Endothelial cell of umbilical vein (primary cell): ENCODE results near the gene GPRC5D. TPM values are rescaled to one million over a fixed set of nuclear protein-coding genes. Genes with fewer than 3 reads are reported as not detected.

ENCODE experiments used
- BruUV-seq: library from RNA; stranded (reverse); fragments of 400-500 nt; replicated peaks from 2 replicates; lab custom pipeline; 2021; lab: Mats Ljungman, UMichigan
- CTCF ChIA-PET: fragments of 300-600, 350-600 bp; sonication (Branson Sonifier 250); formaldehyde crosslinking; loops from one replicate; lab custom pipeline; 2021; ENCODE audit warnings: antibody characterized with exemption, inconsistent platforms; lab: Charles Lee
- POLR2A ChIA-PET: fragments of 300-600, 350-600 bp; sonication (Branson Sonifier 250); formaldehyde crosslinking; loops from one replicate; lab custom pipeline; 2021; ENCODE audit warnings: antibody characterized with exemption, inconsistent platforms; lab: Charles Lee
- DNase-seq: peaks from one replicate; pipeline ENCODE4 v3.0.0-alpha.2; 2011; ENCODE audit warnings: low read depth, low spot score
- FAIRE-seq: peaks from 2 replicates; lab custom pipeline; 2011; peaks lifted over from hg19 to GRCh38; lab: Jason Lieb, UNC
- H2AFZ ChIP-seq: 2 replicates; pipeline ENCODE4 v1.6.0; 2012; ENCODE audit warnings: low read depth, low read length, control low read depth, inconsistent platforms
- H3K27ac ChIP-seq: 2 replicates; pipeline ENCODE4 v1.5.1; 2011; ENCODE audit warnings: low read depth, mild to moderate bottlenecking, control low read depth, low read length, moderate library complexity; ENCODE audit not compliant: insufficient read depth
- H3K27me3 ChIP-seq, 2 experiments: 2 replicates each; pipeline versions ENCODE4 v1.6.0 to v1.6.1; 2011; ENCODE audit warnings: low read length in 2 of 2, mixed read lengths in 1 of 2; ENCODE audit not compliant: control insufficient read depth in 2 of 2, insufficient read depth in 2 of 2
- H3K36me3 ChIP-seq, 2 experiments: 2 replicates in 1 of 2; 3 replicates in 1 of 2; pipeline ENCODE4 v1.5.1; 2011; ENCODE audit warnings: low read length in 2 of 2, mild to moderate bottlenecking in 1 of 2, moderate library complexity in 1 of 2; ENCODE audit not compliant: control insufficient read depth in 2 of 2, insufficient read depth in 2 of 2; ENCODE audit errors: extremely low read depth in 1 of 2
- H3K4me1 ChIP-seq: 3 replicates; pipeline ENCODE4 v1.5.1; 2011; ENCODE audit warnings: mild to moderate bottlenecking, low read length; ENCODE audit not compliant: control insufficient read depth, insufficient read depth; ENCODE audit errors: extremely low read depth
- H3K4me2 ChIP-seq: 2 replicates; pipeline ENCODE4 v1.6.1; 2011; ENCODE audit warnings: low read length, control low read depth, mixed read lengths; ENCODE audit not compliant: insufficient read depth
- H3K4me3 ChIP-seq, 3 experiments: fragments of 200-600 bp in 1 of 3; sonication (generic), shearing (Covaris generic) in 1 of 3; replicated peaks in 1 of 3; 2 replicates each; pipeline ENCODE4 v1.5.1; 2011 to 2016; ENCODE audit warnings: control low read depth in 3 of 3, low read length in 3 of 3, mild to moderate bottlenecking in 2 of 3, inconsistent platforms in 1 of 3, low read depth in 1 of 3, moderate library complexity in 1 of 3; ENCODE audit not compliant: insufficient read depth in 1 of 3
- H3K79me2 ChIP-seq: 2 replicates; pipeline ENCODE4 v1.6.0; 2012; ENCODE audit warnings: low read length, inconsistent platforms; ENCODE audit not compliant: control insufficient read depth, insufficient read depth
- H3K9ac ChIP-seq: replicated peaks from 2 replicates; pipeline ENCODE3; 2011; ENCODE audit warnings: low read length, control low read depth; ENCODE audit not compliant: insufficient read depth; ENCODE audit errors: extremely low read depth
- H3K9me1 ChIP-seq: replicated peaks from 3 replicates; pipeline ENCODE4 v1.6.0; 2011; ENCODE audit warnings: mild to moderate bottlenecking, low read length; ENCODE audit not compliant: control insufficient read depth, insufficient read depth; ENCODE audit errors: extremely low read depth
- H3K9me3 ChIP-seq: replicated peaks from 2 replicates; pipeline ENCODE4 v1.5.1; 2012; ENCODE audit warnings: low read length, inconsistent platforms; ENCODE audit not compliant: control insufficient read depth, insufficient read depth
- H4K20me1 ChIP-seq: replicated peaks from 2 replicates; pipeline ENCODE3; 2011; ENCODE audit warnings: mild to moderate bottlenecking, low read length; ENCODE audit not compliant: control insufficient read depth, insufficient read depth; ENCODE audit errors: extremely low read depth
- CTCF ChIP-seq, 2 donors: IDR thresholded peaks; 1 replicate in 1 of 2; 2 replicates in 1 of 2; pipeline ENCODE4 v1.5.1; 2011; ENCODE audit warnings: low read length in 2 of 2, mild to moderate bottlenecking in 2 of 2, moderate library complexity in 2 of 2, control low read depth in 1 of 2, inconsistent platforms in 1 of 2, low read depth in 1 of 2; ENCODE audit not compliant: insufficient read depth in 1 of 2; ENCODE audit errors: extremely low read depth in 1 of 2
- FOS ChIP-seq: IDR thresholded peaks from 2 replicates; pipeline ENCODE4 v1.6.1; 2011; ENCODE audit warnings: mild to moderate bottlenecking, low read length, moderate library complexity, borderline replicate concordance; ENCODE audit not compliant: insufficient read depth
- GATA2 ChIP-seq: IDR thresholded peaks from 2 replicates; pipeline ENCODE4 v1.7.0; 2011; ENCODE audit warnings: low read depth, mild to moderate bottlenecking, moderate library complexity, mixed read lengths, low read length; ENCODE audit not compliant: insufficient read length, insufficient read depth
- JUN ChIP-seq: IDR thresholded peaks from 2 replicates; pipeline ENCODE4 v1.6.1; 2011; ENCODE audit warnings: borderline replicate concordance, low read depth; ENCODE audit not compliant: insufficient read length, insufficient read depth
- MAX ChIP-seq: IDR thresholded peaks from 2 replicates; pipeline ENCODE4 v1.6.1; 2011; ENCODE audit not compliant: insufficient read depth, insufficient read length
- MYC ChIP-seq: IDR thresholded peaks from one replicate; pipeline ENCODE4 v1.6.1; 2011; ENCODE audit warnings: mild to moderate bottlenecking, low read depth, low read length
- POLR2A ChIP-seq: IDR thresholded peaks from 2 replicates; pipeline ENCODE4 v1.6.1; 2012; ENCODE audit warnings: low read depth, mild to moderate bottlenecking, control low read depth, low read length
- POLR2AphosphoS5 ChIP-seq: IDR thresholded peaks from 2 replicates; pipeline ENCODE4 v1.6.1; 2012; ENCODE audit warnings: low read depth, mild to moderate bottlenecking, control low read depth, low read length, moderate library complexity; ENCODE audit not compliant: insufficient read depth
- dilution Hi-C: fragments of 300-500 bp; cut with MboI; formaldehyde crosslinking; loops from one replicate; pipeline ENCODE4 v1.15.0; 2019; ENCODE audit warnings: low sequenced_read_pairs; ENCODE audit not compliant: extremely low pct_ligation_motif_present
- intact Hi-C: fragments of 100-400 bp; cut with micrococcal nuclease; formaldehyde crosslinking; loops from one replicate; pipeline ENCODE4 v1.10.0; 2022
- polyA plus RNA-seq, 4 experiments: library from polyadenylated mRNA; depleted of rRNA in 3 of 4; stranded (reverse) in 3 of 4; unstranded in 1 of 4; fragments of >200 nt; gene quantifications; 2 replicates each; pipeline versions ENCODE4 v1.2.1 to v1.2.3, GENCODE V29; 2011 to 2012; ENCODE audit warnings: missing spikeins in 1 of 4
- total RNA-seq: library from RNA; stranded (reverse); gene quantifications from 2 replicates; pipeline ENCODE4 v1.2.3, GENCODE V29; 2021

Gene GPRC5D
- total and polyA plus RNA-seq, 2 donors (not counting 3 experiments of a cell fraction or from before 2014, with no cell fraction given) = not detected

GRCh38 chr12:12896260-12896659 is 55.7 kb downstream of the GPRC5D start:
- Histone ChIP-seq H3K4me2 (no peak overlapping the region), H3K79me2 (peaks cover 16% of the 10 kb centered on the region), H3K4me3 (no peak overlapping the region), H3K27me3 (no peaks in the 10 kb centered on the region), H3K9ac (no peak overlapping the region), H4K20me1 (no peaks in the 10 kb centered on the region), H3K27ac (no peak overlapping the region), H3K9me3 (no peaks in the 10 kb centered on the region), H2AFZ (no peak overlapping the region), H3K9me1 (no peaks in the 10 kb centered on the region), H3K36me3 (no peaks in the 10 kb centered on the region), H3K4me1 (peaks cover 32% of the 10 kb centered on the region)
- FAIRE-seq (no peak), DNase-seq (no peak)
- POLR2A ChIA-PET = no interaction called here
- CTCF ChIA-PET = interaction anchor here (1.1 to 6.6 kb wide), 4 partner anchors 19 to 65 kb away, joined by 3 to 51 read pairs (median 4); no protein-coding TSS in a partner anchor
- dilution Hi-C loops (no loop called here), intact Hi-C loops (loop anchor here (5.0 kb wide), 1 partner anchor 169 kb away; no protein-coding TSS in a partner anchor)
- no TSS peak for BruUV-seq
- TF ChIP-seq FOS (peak; percentile 13), GATA2 (no peak)

DNA sequence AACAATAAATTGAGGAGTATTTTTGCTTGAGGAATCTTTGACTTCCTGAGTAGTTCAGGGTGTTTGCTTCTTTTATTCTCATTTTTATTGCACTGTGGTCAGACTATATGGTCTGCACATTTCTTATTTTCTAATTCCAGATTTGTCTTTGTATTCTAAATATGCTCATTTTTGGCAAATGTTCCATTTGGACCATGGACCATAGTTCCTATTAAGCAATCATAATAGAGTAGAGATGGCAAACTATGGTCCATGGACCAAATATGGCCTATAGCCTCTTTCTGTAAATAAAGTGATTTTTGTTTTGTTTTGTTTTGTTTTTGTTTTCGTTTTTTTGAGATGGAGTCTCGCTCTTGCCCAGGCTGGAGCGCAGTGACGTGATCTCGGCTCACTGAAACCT is 58.5 kb downstream of the GPRC5D start:
- no peak for DNase-seq
- BruUV-seq = no TSS peak
- no peak overlapping the region for H3K4me3 ChIP-seq
- no peaks in the 10 kb centered on the region for H3K9me3 ChIP-seq
- no peak overlapping the region for H3K27ac ChIP-seq
- ChIA-PET POLR2A (no interaction called here), CTCF (interaction anchor here (3.6 to 4.2 kb wide), 2 partner anchors 22 to 56 kb away, joined by 29 to 106 read pairs; no protein-coding TSS in a partner anchor)
- H3K4me2 ChIP-seq = no peak overlapping the region
- no peaks in the 10 kb centered on the region for H3K9me1 ChIP-seq
- no peak overlapping the region for H2AFZ ChIP-seq
- H4K20me1 ChIP-seq = no peaks in the 10 kb centered on the region
- peaks cover 17% of the 10 kb centered on the region for H3K4me1 ChIP-seq
- no peak overlapping the region for H3K9ac ChIP-seq
- no peak for FAIRE-seq
- dilution Hi-C loops = no loop called here
- H3K79me2 ChIP-seq = peaks cover 12% of the 10 kb centered on the region
- no peaks in the 10 kb centered on the region for H3K27me3 ChIP-seq
- TF ChIP-seq POLR2A (no peak), MYC (no peak), GATA2 (no peak), POLR2AphosphoS5 (no peak), MAX (no peak), CTCF (IDR thresholded peaks at IDR 0.05; ENCODE audit: extremely low read depth in 1 of 2, insufficient read depth in 1 of 2, low read depth in 1 of 2, low read length in 2 of 2) (no peak), FOS (no peak), JUN (no peak)
- H3K36me3 ChIP-seq = no peaks in the 10 kb centered on the region
- intact Hi-C loops = loop anchor here (5.0 kb wide), 1 partner anchor 106 kb away; the partner anchor contains the start of gene APOLD1
